HepG2 (cell line): ENCODE measurements around the gene HIPK2. TPM values are rescaled to one million over a fixed set of nuclear protein-coding genes. Genes with fewer than 3 reads are reported as not detected.
A peak's percentile ranks its signal among the peaks of the same experiment; 100 is the strongest.

Source experiments
- CEBPB ChIP-seq: IDR thresholded peaks from 2 replicates; pipeline ENCODE4 v1.6.1; 2011; ENCODE audit warnings: low read depth, low read length, improper control_type of control experiment, borderline replicate concordance
- CEBPG ChIP-seq: IDR thresholded peaks from 2 replicates; pipeline ENCODE4 v1.6.1; 2016
- CHD2 ChIP-seq: IDR thresholded peaks from 2 replicates; pipeline ENCODE4 v1.6.1; 2011; ENCODE audit warnings: low read depth, low read length, improper control_type of control experiment
- EP300 ChIP-seq, 3 experiments: sonication (generic) in 1 of 3; formaldehyde crosslinking in 1 of 3; IDR thresholded peaks; 2 replicates each; pipeline versions ENCODE4 v1.5.1 to v1.6.1; 2011 to 2020; ENCODE audit warnings: low read depth in 2 of 3, low read length in 2 of 3, borderline replicate concordance in 1 of 3, improper control_type of control experiment in 1 of 3, mild to moderate bottlenecking in 1 of 3, missing genetic modification reagents in 1 of 3, moderate library complexity in 1 of 3
- ESRRA ChIP-seq: sonication (generic); formaldehyde crosslinking; IDR thresholded peaks from 2 replicates; pipeline ENCODE4 v1.5.1; 2020; ENCODE audit warnings: mild to moderate bottlenecking, low read depth, missing genetic modification reagents
- FIP1L1 ChIP-seq: fragments of 200-400 bp; formaldehyde crosslinking; IDR thresholded peaks from 2 replicates; pipeline ENCODE4 v1.6.1; 2018; ENCODE audit warnings: low read depth, mild to moderate bottlenecking, low read length, moderate library complexity, borderline replicate concordance; ENCODE audit not compliant: insufficient read depth
- GATAD2A ChIP-seq: IDR thresholded peaks from 2 replicates; pipeline ENCODE4 v1.6.1; 2016
- JUNB ChIP-seq: sonication (generic); formaldehyde crosslinking; IDR thresholded peaks from 2 replicates; pipeline ENCODE4 v1.8.0; 2022; ENCODE audit warnings: missing genetic modification reagents, mild to moderate bottlenecking, borderline replicate concordance
- NAIF1 ChIP-seq: sonication (generic); formaldehyde crosslinking; IDR thresholded peaks from 2 replicates; pipeline ENCODE4 v1.5.0; 2020; ENCODE audit warnings: mild to moderate bottlenecking, missing genetic modification reagents, borderline replicate concordance
- NCOR1 ChIP-seq: fragments of 200-600 bp; sonication (generic); IDR thresholded peaks from 2 replicates; pipeline ENCODE4 v1.7.0; 2017; ENCODE audit warnings: antibody characterized with exemption, low read length, borderline replicate concordance
- NFKB2 ChIP-seq: sonication (generic); formaldehyde crosslinking; IDR thresholded peaks from 2 replicates; pipeline ENCODE4 v1.4.0; 2020; ENCODE audit warnings: missing genetic modification reagents, borderline replicate concordance
- NR2F6 ChIP-seq, 2 experiments: IDR thresholded peaks; 2 replicates each; pipeline ENCODE4 v1.6.1; 2016; ENCODE audit warnings: antibody characterized with exemption in 1 of 2, mild to moderate bottlenecking in 1 of 2
- POGZ ChIP-seq: sonication (generic); formaldehyde crosslinking; IDR thresholded peaks from 2 replicates; pipeline ENCODE4 v1.4.0; 2020; ENCODE audit warnings: mild to moderate bottlenecking, missing genetic modification reagents
- SALL1 ChIP-seq: sonication (generic); formaldehyde crosslinking; IDR thresholded peaks from 2 replicates; pipeline ENCODE4 v1.8.0; 2022; ENCODE audit warnings: mild to moderate bottlenecking, missing genetic modification reagents
- ZNF20 ChIP-seq: sonication (generic); formaldehyde crosslinking; IDR thresholded peaks from 2 replicates; pipeline ENCODE4 v1.4.0; 2020; ENCODE audit warnings: mild to moderate bottlenecking, moderate library complexity, missing genetic modification reagents
- ZNF230 ChIP-seq: sonication (generic); formaldehyde crosslinking; IDR thresholded peaks from 2 replicates; pipeline ENCODE4 v1.4.0; 2020; ENCODE audit warnings: mild to moderate bottlenecking, missing genetic modification reagents
- ZNF432 ChIP-seq: sonication (generic); formaldehyde crosslinking; IDR thresholded peaks from 2 replicates; pipeline ENCODE4 v1.5.0; 2020; ENCODE audit warnings: missing genetic modification reagents, mild to moderate bottlenecking, borderline replicate concordance
- ZNF652 ChIP-seq: IDR thresholded peaks from 2 replicates; pipeline ENCODE4 v1.6.1; 2016; ENCODE audit warnings: low read depth, borderline replicate concordance
- polyA plus RNA-seq, 8 experiments: library from polyadenylated mRNA; depleted of rRNA in 3 of 8; stranded (reverse) in 7 of 8; unstranded in 1 of 8; fragments of >200 nt; fragmentation: Illumina TruSeq in 4 of 8; extraction: Trizol in 4 of 8; gene quantifications; 2 replicates each; pipeline versions ENCODE4 v1.2.1 to v1.2.3, GENCODE V29; 2011 to 2016; ENCODE audit warnings: low read depth in 4 of 8, missing spikeins in 1 of 8, mixed read lengths in 1 of 8; ENCODE audit not compliant: insufficient read depth in 1 of 8
- total RNA-seq, 5 experiments: library from RNA; depleted of rRNA; stranded (reverse); fragments of >200 nt; fragmentation: Illumina TruSeq; extraction: Trizol; gene quantifications; 2 replicates each; pipeline ENCODE4 v1.2.3, GENCODE V29; 2016; ENCODE audit warnings: low read depth in 1 of 5
- TF ChIP-seq, protein P1 (sequence below): fragments of 450-650 bp; IDR thresholded peaks from 2 replicates; pipeline ENCODE4 v1.6.1; 2016
- TF ChIP-seq, protein P2 (sequence below): sonication (generic); formaldehyde crosslinking; IDR thresholded peaks from 2 replicates; pipeline ENCODE4 v1.4.0; 2020; ENCODE audit warnings: missing genetic modification reagents
- TF ChIP-seq, protein P3 (sequence below), 2 experiments: sonication (generic) in 1 of 2; formaldehyde crosslinking in 1 of 2; IDR thresholded peaks; 2 replicates each; pipeline versions ENCODE4 v1.4.0 to v1.6.1; 2018 to 2020; ENCODE audit warnings: missing genetic modification reagents in 2 of 2, borderline replicate concordance in 1 of 2, low read depth in 1 of 2, mild to moderate bottlenecking in 1 of 2, missing biosample characterization in 1 of 2
- TF ChIP-seq, protein P4 (sequence below): sonication (generic); formaldehyde crosslinking; IDR thresholded peaks from 2 replicates; pipeline ENCODE4 v1.8.1; 2023; ENCODE audit warnings: mild to moderate bottlenecking, inconsistent platforms, moderate library complexity, missing genetic modification reagents, borderline replicate concordance

The HIPK2 gene
- total and polyA plus RNA-seq, 2 of the 13 experiments (the other 11 are each of a cell fraction or from before 2014, with no cell fraction given), result 14.4 to 20.2 TPM

DNA sequence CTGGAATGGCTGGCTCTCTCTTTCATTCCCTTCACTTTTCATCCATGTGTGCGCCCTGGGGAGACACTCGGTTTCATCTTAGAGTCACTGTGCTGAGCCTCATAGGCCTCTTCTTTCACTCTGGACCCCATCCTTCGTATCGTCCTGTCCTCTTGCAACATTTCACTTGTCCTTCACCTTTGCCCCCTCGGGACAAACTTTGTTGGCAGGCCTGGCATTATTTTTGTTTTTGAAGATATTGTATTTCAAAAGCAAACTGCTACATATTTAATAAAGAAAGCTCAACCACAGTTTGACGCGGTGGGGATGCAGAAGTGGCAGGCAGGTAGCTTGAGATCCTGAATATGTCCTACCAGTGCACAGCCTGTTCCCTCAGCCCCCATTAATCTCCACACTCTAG, 36.6 kb downstream of the HIPK2 start (continued):
- TF ChIP-seq POGZ (CRISPR knock-in tag), result no peak
- TF ChIP-seq, protein P1, sequence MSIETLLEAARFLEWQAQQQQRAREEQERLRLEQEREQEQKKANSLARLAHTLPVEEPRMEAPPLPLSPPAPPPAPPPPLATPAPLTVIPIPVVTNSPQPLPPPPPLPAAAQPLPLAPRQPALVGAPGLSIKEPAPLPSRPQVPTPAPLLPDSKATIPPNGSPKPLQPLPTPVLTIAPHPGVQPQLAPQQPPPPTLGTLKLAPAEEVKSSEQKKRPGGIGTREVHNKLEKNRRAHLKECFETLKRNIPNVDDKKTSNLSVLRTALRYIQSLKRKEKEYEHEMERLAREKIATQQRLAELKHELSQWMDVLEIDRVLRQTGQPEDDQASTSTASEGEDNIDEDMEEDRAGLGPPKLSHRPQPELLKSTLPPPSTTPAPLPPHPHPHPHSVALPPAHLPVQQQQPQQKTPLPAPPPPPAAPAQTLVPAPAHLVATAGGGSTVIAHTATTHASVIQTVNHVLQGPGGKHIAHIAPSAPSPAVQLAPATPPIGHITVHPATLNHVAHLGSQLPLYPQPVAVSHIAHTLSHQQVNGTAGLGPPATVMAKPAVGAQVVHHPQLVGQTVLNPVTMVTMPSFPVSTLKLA, result no peak
- TF ChIP-seq, protein P2, sequence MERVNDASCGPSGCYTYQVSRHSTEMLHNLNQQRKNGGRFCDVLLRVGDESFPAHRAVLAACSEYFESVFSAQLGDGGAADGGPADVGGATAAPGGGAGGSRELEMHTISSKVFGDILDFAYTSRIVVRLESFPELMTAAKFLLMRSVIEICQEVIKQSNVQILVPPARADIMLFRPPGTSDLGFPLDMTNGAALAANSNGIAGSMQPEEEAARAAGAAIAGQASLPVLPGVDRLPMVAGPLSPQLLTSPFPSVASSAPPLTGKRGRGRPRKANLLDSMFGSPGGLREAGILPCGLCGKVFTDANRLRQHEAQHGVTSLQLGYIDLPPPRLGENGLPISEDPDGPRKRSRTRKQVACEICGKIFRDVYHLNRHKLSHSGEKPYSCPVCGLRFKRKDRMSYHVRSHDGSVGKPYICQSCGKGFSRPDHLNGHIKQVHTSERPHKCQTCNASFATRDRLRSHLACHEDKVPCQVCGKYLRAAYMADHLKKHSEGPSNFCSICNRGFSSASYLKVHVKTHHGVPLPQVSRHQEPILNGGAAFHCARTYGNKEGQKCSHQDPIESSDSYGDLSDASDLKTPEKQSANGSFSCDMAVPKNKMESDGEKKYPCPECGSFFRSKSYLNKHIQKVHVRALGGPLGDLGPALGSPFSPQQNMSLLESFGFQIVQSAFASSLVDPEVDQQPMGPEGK (CRISPR knock-in tag), result 0 out of 2 replicates have a peak, but pooled peaks have one; percentile 5
- TF ChIP-seq NAIF1 (CRISPR knock-in tag), result no peak
- TF ChIP-seq CEBPG (CRISPR knock-in tag), result peak; percentile 40; the same call in 1 of the 2 replicates
- TF ChIP-seq ZNF432 (CRISPR knock-in tag), result no peak
- TF ChIP-seq FIP1L1, result no peak
- TF ChIP-seq JUNB (CRISPR knock-in tag), result no peak
- TF ChIP-seq, protein P3, sequence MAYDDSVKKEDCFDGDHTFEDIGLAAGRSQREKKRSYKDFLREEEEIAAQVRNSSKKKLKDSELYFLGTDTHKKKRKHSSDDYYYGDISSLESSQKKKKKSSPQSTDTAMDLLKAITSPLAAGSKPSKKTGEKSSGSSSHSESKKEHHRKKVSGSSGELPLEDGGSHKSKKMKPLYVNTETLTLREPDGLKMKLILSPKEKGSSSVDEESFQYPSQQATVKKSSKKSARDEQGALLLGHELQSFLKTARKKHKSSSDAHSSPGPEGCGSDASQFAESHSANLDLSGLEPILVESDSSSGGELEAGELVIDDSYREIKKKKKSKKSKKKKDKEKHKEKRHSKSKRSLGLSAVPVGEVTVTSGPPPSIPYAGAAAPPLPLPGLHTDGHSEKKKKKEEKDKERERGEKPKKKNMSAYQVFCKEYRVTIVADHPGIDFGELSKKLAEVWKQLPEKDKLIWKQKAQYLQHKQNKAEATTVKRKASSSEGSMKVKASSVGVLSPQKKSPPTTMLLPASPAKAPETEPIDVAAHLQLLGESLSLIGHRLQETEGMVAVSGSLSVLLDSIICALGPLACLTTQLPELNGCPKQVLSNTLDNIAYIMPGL (CRISPR knock-in tag; IDR thresholded peaks at IDR 0.05; ENCODE audit: borderline replicate concordance in 1 of 2, low read depth in 1 of 2), result 0 out of 4 replicates have a peak, but pooled peaks of 1 of the 2 experiments have one; percentile 19
- peak; percentile 7; the same call in 1 of the 2 replicates for TF ChIP-seq NCOR1
- TF ChIP-seq GATAD2A (CRISPR knock-in tag), result 0 out of 2 replicates have a peak, but pooled peaks have one; percentile 4
- peak; percentile 10; the same call in 1 of the 2 replicates for TF ChIP-seq NR2F6 (IDR thresholded peaks at IDR 0.05)
- peak; percentile 50 for TF ChIP-seq NR2F6 (CRISPR knock-in tag; IDR thresholded peaks at IDR 0.05)
- TF ChIP-seq CHD2, result no peak
- no peak for TF ChIP-seq ZNF20 (CRISPR knock-in tag)
- 0 out of 2 replicates have a peak, but pooled peaks have one; percentile 36 for TF ChIP-seq ESRRA (CRISPR knock-in tag)
- peak; percentile 43; the same call in 1 of the 2 replicates for TF ChIP-seq CEBPB
- no peak for TF ChIP-seq ZNF652 (CRISPR knock-in tag)
- TF ChIP-seq, protein P4, sequence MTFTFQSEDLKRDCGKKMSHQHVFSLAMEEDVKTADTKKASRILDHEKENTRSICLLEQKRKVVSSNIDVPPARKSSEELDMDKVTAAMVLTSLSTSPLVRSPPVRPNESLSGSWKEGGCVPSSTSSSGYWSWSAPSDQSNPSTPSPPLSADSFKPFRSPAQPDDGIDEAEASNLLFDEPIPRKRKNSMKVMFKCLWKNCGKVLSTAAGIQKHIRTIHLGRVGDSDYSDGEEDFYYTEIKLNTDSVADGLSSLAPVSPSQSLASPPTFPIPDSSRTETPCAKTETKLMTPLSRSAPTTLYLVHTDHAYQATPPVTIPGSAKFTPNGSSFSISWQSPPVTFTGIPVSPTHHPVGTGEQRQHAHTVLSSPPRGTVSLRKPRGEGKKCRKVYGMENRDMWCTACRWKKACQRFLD, result no peak
- TF ChIP-seq NFKB2 (CRISPR knock-in tag), result no peak
- no peak for TF ChIP-seq ZNF230
- peak; percentile 11 for TF ChIP-seq SALL1 (CRISPR knock-in tag)
- TF ChIP-seq EP300 (IDR thresholded peaks at IDR 0.05; ENCODE audit: low read depth in 2 of 2, low read length in 2 of 2), result peak in 1 of 2 experiments; percentile 13; a peak in 1 of 4 replicates
- TF ChIP-seq EP300 (CRISPR knock-in tag; IDR thresholded peaks at IDR 0.05; ENCODE audit: borderline replicate concordance), result no peak
